HG03045 (cell line): Measurements from ENCODE around the gene IL7R.
A peak's percentile ranks its signal among the peaks of the same experiment; 100 is the strongest.

Experiments used
- ATAC-seq: cut with Tn5 transposase; IDR thresholded peaks from one replicate; pipeline ENCODE4 v1.9.1; 2021; ENCODE audit warnings: mild to moderate bottlenecking, moderate library complexity; ENCODE audit not compliant: unreplicated experiment

Gene IL7R

GRCh38 chr5:35903631-35904203 lies 47.0 kb downstream of the IL7R start:
- no peak for ATAC-seq

GRCh38 chr5:35904443-35905132 lies 47.9 kb downstream of the IL7R start:
- no peak for ATAC-seq

GRCh38 chr5:35908228-35908627 lies 51.5 kb downstream of the IL7R start:
- ATAC-seq = no peak

- ATAC-seq = no peak
Measured at GRCh38 chr5:35908814-35909213, 52.1 kb downstream of the IL7R start.

GRCh38 chr5:35919191-35919590 lies 62.5 kb downstream of the IL7R start:
- ATAC-seq = no peak

GRCh38 chr5:35920890-35921289 lies 64.2 kb downstream of the IL7R start:
- ATAC-seq = no peak

- ATAC-seq = no peak
Measured at GRCh38 chr5:35921930-35922329, 65.2 kb downstream of the IL7R start.

- ATAC-seq = no peak
Measured at GRCh38 chr5:35922468-35922867, 65.8 kb downstream of the IL7R start.

GRCh38 chr5:35924122-35924949 lies 67.6 kb downstream of the IL7R start:
- no peak for ATAC-seq

- peak; percentile 55 for ATAC-seq
Measured at GRCh38 chr5:35924950-35925722, 68.4 kb downstream of the IL7R start.

GRCh38 chr5:35926389-35927051 lies 69.8 kb downstream of the IL7R start:
- peak; percentile 64 for ATAC-seq
